K562 (cell line): ENCODE results near the gene FDX2. TPM values are rescaled to one million over a fixed set of nuclear protein-coding genes. Genes with fewer than 3 reads are reported as not detected.

Experiments used
- CREBBP ChIP-seq: IDR thresholded peaks from one replicate; pipeline ENCODE4 v1.6.1; 2012; ENCODE audit warnings: low read depth, mild to moderate bottlenecking, control low read depth, inconsistent platforms, low read length
- HDAC8 ChIP-seq: fragments of 450-650 bp; IDR thresholded peaks from 2 replicates; pipeline ENCODE4 v1.6.1; 2016; ENCODE audit warnings: mild to moderate bottlenecking, missing genetic modification characterization, moderate library complexity, missing compliant biosample characterization
- HMGN3 ChIP-seq: IDR thresholded peaks from 2 replicates; pipeline ENCODE4 v1.6.1; 2011; ENCODE audit warnings: borderline replicate concordance, low read depth, mild to moderate bottlenecking, mixed read lengths, low read length; ENCODE audit not compliant: insufficient read length; ENCODE audit errors: extremely low read depth
- MED1 ChIP-seq: sonication (generic); formaldehyde crosslinking; IDR thresholded peaks from 2 replicates; pipeline ENCODE4 v1.8.1; 2023; ENCODE audit warnings: missing genetic modification reagents, borderline replicate concordance
- NCOA2 ChIP-seq, 2 experiments: fragments of 450-650 bp; IDR thresholded peaks; 2 replicates each; pipeline ENCODE4 v1.6.1; 2018; ENCODE audit warnings: mild to moderate bottlenecking in 2 of 2, moderate library complexity in 1 of 2; ENCODE audit not compliant: partially characterized antibody in 2 of 2
- PPARD ChIP-seq: fragments of 250-450 bp; sonication (Bioruptor Pico); IDR thresholded peaks from 2 replicates; pipeline ENCODE4 v1.8.0; 2022; ENCODE audit warnings: inconsistent platforms, mild to moderate bottlenecking, moderate library complexity
- SRSF7 ChIP-seq: fragments of 200-400 bp; formaldehyde crosslinking; optimal IDR thresholded peaks from 2 replicates; pipeline ENCODE3; 2017; ENCODE audit warnings: mild to moderate bottlenecking, low read depth, low read length
- YY1 ChIP-seq, 3 experiments: IDR thresholded peaks; 2 replicates each; pipeline ENCODE4 v1.6.1; 2011; ENCODE audit warnings: low read length in 2 of 3, mild to moderate bottlenecking in 2 of 3, moderate library complexity in 2 of 3, borderline replicate concordance in 1 of 3, control low read depth in 1 of 3, low read depth in 1 of 3; ENCODE audit not compliant: insufficient read depth in 3 of 3, insufficient replicate concordance in 2 of 3, control insufficient read depth in 1 of 3, insufficient read length in 1 of 3; ENCODE audit errors: extremely low read depth in 1 of 3
- ZNF174 ChIP-seq: fragments of 250-450 bp; sonication (Bioruptor Pico); IDR thresholded peaks from 2 replicates; pipeline ENCODE4 v1.4.0; 2020; ENCODE audit warnings: mild to moderate bottlenecking
- polyA plus RNA-seq, 8 experiments: library from polyadenylated mRNA; depleted of rRNA in 4 of 8; stranded (reverse) in 5 of 8; unstranded in 3 of 8; fragments of >200 nt; fragmentation: Nextera tagmentation in 2 of 8; fragmentation: Illumina TruSeq in 1 of 8; extraction: Ambion mirVana in 2 of 8; extraction: Trizol in 1 of 8; gene quantifications; 2 replicates each; pipeline versions ENCODE4 v1.2.1 to v1.2.3, GENCODE V29; 2011 to 2014; ENCODE audit warnings: inconsistent platforms in 1 of 8, missing spikeins in 1 of 8
- total RNA-seq, 7 experiments: library from RNA; depleted of rRNA in 6 of 7; stranded (reverse); fragments of >200 nt in 6 of 7; fragmentation: Illumina TruSeq in 2 of 7; extraction: Trizol in 2 of 7; gene quantifications; 2 replicates each; pipeline versions ENCODE4 v1.2.1 to v1.2.3, GENCODE V29; 2011 to 2021; ENCODE audit warnings: low replicate concordance in 1 of 7
- TF ChIP-seq, protein P1 (sequence below), 2 experiments: fragments of 450-650 bp; IDR thresholded peaks; 2 replicates each; pipeline ENCODE4 v1.6.1; 2016; ENCODE audit warnings: mild to moderate bottlenecking in 2 of 2, borderline replicate concordance in 1 of 2, low read depth in 1 of 2, moderate library complexity in 1 of 2
- TF ChIP-seq, protein P2 (sequence below), 2 experiments: fragments of 450-650 bp; IDR thresholded peaks; 2 replicates each; pipeline ENCODE4 v1.6.1; 2016
- TF ChIP-seq, protein P3 (sequence below): fragments of 250-450 bp; sonication (Bioruptor Pico); IDR thresholded peaks from 2 replicates; pipeline ENCODE4 v1.5.0; 2021; ENCODE audit warnings: mild to moderate bottlenecking, moderate library complexity

FDX2 gene
- total and polyA plus RNA-seq, 9 of the 15 experiments (the other 6 are each of a cell fraction or from before 2014, with no cell fraction given): 2.5 to 49.8 (median 29.7) TPM

DNA sequence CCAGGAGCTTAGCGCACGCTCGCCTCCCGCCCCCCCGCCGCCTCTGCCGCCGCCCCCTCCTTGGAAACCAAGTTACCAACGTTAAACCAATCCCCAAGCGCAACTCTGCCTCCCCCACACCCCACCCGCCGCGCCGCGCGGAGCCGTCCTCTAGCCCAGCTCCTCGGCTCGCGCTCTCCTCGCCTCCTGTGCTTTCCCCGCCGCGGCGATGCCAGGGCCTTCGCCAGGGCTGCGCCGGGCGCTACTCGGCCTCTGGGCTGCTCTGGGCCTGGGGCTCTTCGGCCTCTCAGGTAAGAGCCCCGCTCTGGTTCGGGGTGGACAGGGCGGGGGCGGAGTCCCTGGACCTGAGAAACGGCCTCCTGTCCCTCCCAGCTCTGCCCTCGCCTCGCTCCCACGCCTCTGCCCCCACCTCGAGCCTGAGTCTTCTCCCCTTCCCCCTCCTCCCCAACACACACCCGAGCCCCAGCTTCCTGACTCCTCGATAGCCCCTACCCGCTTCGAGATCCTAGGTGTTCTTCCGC is 25.9 kb downstream of the FDX2 start, which contains the start of gene ICAM5 (continued):
- TF ChIP-seq, protein P1, sequence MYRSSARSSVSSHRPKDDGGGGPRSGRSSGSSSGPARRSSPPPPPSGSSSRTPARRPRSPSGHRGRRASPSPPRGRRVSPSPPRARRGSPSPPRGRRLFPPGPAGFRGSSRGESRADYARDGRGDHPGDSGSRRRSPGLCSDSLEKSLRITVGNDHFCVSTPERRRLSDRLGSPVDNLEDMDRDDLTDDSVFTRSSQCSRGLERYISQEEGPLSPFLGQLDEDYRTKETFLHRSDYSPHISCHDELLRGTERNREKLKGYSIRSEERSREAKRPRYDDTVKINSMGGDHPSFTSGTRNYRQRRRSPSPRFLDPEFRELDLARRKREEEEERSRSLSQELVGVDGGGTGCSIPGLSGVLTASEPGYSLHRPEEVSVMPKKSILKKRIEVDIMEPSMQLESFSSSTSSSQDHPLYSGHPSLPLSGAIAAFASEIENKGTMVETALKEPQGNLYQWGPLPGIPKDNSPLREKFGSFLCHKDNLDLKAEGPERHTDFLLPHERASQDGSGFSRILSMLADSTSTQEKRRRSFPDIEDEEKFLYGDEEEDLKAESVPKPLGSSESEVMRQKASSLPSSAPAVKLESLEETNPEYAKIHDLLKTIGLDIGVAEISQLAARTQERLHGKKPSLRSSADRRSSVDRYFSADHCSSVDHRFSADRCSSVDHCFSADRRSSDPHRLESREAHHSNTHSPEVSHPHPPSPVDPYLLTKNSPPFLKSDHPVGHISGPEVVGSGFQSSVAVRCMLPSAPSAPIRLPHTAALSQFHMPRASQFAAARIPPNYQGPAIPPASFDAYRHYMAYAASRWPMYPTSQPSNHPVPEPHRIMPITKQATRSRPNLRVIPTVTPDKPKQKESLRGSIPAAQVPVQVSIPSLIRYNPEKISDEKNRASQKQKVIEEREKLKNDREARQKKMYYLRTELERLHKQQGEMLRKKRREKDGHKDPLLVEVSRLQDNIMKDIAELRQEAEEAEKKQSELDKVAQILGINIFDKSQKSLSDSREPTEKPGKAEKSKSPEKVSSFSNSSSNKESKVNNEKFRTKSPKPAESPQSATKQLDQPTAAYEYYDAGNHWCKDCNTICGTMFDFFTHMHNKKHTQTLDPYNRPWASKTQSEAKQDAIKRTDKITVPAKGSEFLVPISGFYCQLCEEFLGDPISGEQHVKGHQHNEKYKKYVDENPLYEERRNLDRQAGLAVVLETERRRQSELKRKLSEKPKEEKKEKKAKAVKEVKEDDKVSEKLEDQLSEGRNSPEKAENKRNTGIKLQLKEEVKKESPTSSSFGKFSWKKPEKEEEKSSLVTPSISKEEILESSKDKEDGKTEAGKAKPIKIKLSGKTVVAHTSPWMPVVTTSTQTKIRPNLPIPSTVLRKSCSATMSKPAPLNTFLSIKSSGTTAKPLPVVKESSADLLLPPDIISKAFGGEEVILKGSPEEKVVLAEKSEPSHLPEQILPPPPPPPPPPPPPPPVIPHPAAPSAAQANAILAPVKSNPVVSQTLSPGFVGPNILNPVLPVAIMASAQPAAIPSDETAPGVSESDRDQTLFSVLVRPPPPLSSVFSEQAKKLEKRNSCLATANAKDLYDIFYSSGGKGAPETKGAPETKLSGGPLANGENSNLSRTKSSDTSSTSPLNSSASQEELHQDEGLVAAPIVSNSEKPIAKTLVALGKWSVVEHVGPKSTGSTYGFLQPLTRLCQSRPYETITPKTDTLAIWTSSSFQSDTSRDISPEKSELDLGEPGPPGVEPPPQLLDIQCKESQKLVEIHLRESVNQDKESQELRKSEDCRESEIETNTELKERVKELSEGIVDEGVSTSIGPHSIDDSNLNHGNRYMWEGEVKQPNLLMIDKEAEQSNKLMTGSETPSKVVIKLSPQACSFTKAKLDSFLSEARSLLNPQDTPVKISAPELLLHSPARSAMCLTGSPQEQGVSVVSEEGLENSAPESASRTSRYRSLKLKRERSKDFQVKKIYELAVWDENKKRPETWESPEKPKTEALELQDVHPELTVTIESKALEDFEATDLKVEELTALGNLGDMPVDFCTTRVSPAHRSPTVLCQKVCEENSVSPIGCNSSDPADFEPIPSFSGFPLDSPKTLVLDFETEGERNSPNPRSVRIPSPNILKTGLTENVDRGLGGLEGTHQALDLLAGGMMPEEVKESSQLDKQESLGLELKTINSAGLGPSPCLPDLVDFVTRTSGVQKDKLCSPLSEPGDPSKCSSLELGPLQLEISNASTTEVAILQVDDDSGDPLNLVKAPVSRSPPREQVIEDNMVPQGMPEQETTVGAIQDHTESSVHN (IDR thresholded peaks at IDR 0.05; ENCODE audit: borderline replicate concordance in 1 of 2, low read depth in 1 of 2): no peak
- no peak for TF ChIP-seq SRSF7
- TF ChIP-seq HDAC8 (tag): no peak
- no peak for TF ChIP-seq MED1 (CRISPR knock-in tag)
- TF ChIP-seq HMGN3: peak; percentile 42
- TF ChIP-seq, protein P2, sequence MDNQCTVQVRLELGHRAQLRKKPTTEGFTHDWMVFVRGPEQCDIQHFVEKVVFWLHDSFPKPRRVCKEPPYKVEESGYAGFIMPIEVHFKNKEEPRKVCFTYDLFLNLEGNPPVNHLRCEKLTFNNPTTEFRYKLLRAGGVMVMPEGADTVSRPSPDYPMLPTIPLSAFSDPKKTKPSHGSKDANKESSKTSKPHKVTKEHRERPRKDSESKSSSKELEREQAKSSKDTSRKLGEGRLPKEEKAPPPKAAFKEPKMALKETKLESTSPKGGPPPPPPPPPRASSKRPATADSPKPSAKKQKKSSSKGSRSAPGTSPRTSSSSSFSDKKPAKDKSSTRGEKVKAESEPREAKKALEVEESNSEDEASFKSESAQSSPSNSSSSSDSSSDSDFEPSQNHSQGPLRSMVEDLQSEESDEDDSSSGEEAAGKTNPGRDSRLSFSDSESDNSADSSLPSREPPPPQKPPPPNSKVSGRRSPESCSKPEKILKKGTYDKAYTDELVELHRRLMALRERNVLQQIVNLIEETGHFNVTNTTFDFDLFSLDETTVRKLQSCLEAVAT (IDR thresholded peaks at IDR 0.05): peak in 1 of 2 experiments; percentile 52; a peak in 2 of 4 replicates
- TF ChIP-seq, protein P3, sequence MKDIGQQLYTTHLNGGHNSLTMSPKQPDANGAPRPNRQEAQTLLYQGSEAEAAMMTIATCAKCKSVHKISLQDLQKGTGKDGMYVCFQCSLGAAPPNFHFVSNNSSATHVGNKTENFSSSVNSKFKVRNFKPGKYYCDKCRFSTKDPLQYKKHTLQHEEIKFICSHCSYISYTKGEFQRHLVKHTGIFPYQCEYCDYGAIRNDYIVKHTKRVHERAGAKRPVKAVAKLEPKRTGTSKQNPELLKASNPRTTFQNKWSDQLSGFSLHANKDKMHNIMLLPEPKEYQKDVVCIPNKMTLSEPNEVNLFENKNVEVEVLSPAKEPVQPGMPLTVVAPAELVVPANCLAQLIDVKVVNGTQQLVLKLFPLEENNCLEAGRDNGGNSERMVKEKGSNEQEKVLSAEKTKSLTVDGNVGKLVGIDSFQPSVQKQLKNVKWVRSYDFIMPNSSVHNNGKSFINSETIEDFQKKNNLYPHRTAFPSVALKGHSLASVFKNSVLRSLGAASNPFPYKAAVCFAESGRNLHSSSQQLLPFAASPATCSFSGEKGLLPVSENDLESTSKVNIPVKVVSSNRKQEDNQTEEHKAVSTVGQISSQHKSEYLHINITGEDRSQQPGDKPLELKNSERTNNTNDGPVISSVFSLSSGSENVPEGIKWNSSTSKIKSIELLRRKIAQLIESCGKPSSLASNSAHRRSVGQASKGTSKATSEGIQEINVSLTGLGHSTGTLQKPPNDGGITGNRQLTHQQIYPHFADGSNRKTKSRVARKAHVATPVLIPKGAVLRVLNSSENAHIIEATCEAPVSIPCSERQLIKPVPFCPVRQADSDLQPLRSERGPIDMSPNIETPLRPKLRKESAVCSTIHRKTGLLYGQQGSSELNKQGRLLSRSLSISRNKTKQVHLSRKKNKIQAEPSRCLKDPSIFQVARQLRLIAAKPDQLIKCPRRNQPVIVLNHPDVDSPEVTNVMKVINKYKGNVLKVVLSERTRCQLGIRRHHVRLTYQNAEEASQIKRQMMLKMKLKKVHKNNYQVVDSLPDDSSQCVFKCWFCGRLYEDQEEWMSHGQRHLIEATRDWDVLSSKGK (CRISPR knock-in tag): no peak
- peak in 1 of 3 experiments; percentile 0 for TF ChIP-seq YY1 (IDR thresholded peaks at IDR 0.05; ENCODE audit: borderline replicate concordance in 1 of 3, control insufficient read depth in 1 of 3, extremely low read depth in 1 of 3, insufficient read depth in 3 of 3, insufficient read length in 1 of 3, insufficient replicate concordance in 2 of 3, low read depth in 1 of 3, low read length in 2 of 3)
- no peak for TF ChIP-seq ZNF174 (CRISPR knock-in tag)
- no peak for TF ChIP-seq PPARD (CRISPR knock-in tag)
- TF ChIP-seq CREBBP: no peak
- no peak for TF ChIP-seq NCOA2 (IDR thresholded peaks at IDR 0.05; ENCODE audit: partially characterized antibody in 2 of 2)
